Measurements from ENCODE around the gene CCNI2. TPM values are rescaled to one million over a fixed set of nuclear protein-coding genes. Genes with fewer than 3 reads are reported as not detected.

The CCNI2 gene
- total RNA-seq, 1 experiment from 2014 or later: not detected

DNA sequence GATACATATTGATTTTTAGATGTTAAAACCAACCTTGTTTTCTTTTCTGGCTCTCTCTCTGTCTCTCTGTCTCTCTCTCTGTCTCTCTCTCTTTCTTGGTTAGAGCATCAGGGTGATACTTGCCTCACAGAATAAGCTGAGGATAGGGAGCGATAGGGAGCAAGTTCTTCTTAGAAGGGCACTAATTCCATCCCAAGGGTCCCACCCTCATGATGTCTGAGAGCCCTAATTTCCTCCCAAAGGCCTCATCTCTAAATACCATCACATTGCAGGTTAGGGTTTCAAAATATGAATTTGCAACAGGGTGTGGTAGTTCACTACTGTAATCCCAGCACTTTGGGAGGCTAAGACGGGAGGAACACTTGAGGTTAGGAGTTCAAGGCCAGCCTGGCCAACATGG, 5.1 kb upstream of the CCNI2 start:
- Histone ChIP-seq H3K4me3 (ENCODE audit: low read depth, low read length, poor library complexity, severe bottlenecking) (no peak overlapping the region), H3K27ac (ENCODE audit: low read depth, low read length, poor library complexity, severe bottlenecking) (no peak overlapping the region), H3K9me3 (ENCODE audit: low read depth, low read length, poor library complexity, severe bottlenecking) (no peaks in the 10 kb centered on the region), H3K27me3 (replicated peaks; ENCODE audit: insufficient read depth, low read depth, low read length, poor library complexity) (peaks cover 8% of the 10 kb centered on the region), H3K4me1 (ENCODE audit: insufficient read depth, low read length, poor library complexity, severe bottlenecking) (no peaks in the 10 kb centered on the region), H3K36me3 (ENCODE audit: insufficient read depth, low read length, poor library complexity, severe bottlenecking) (no peaks in the 10 kb centered on the region)
- intact Hi-C loops (cut with micrococcal nuclease; ENCODE audit: unreplicated experiment): no loop called here
- ChIA-PET POLR2A (ENCODE audit: low non-redundant PET) (no interaction called here), CTCF (no interaction called here)
- no peak for TF ChIP-seq CTCF (conservative IDR thresholded peaks at IDR 0.05; ENCODE audit: low read depth, low read length)
- DNase-seq (ENCODE audit: low spot score): no peak
- no TSS peak for BruUV-seq (replicated peaks)

- H3K36me3 ChIP-seq (ENCODE audit: insufficient read depth, low read length, poor library complexity, severe bottlenecking): no peaks in the 10 kb centered on the region
- ChIA-PET CTCF (no interaction called here), POLR2A (ENCODE audit: low non-redundant PET) (no interaction called here)
- H3K4me1 ChIP-seq (ENCODE audit: insufficient read depth, low read length, poor library complexity, severe bottlenecking): no peaks in the 10 kb centered on the region
- no peaks in the 10 kb centered on the region for H3K9me3 ChIP-seq (ENCODE audit: low read depth, low read length, poor library complexity, severe bottlenecking)
- no peak for DNase-seq (ENCODE audit: low spot score)
- intact Hi-C loops (cut with micrococcal nuclease; ENCODE audit: unreplicated experiment): no loop called here
- no peak overlapping the region for H3K27ac ChIP-seq (ENCODE audit: low read depth, low read length, poor library complexity, severe bottlenecking)
- H3K27me3 ChIP-seq (replicated peaks; ENCODE audit: insufficient read depth, low read depth, low read length, poor library complexity): peaks cover 8% of the 10 kb centered on the region
- TF ChIP-seq CTCF (conservative IDR thresholded peaks at IDR 0.05; ENCODE audit: low read depth, low read length) (no peak), EZH2 (IDR thresholded peaks at IDR 0.05; ENCODE audit: borderline replicate concordance, low read depth, low read length, poor library complexity, severe bottlenecking) (no peak)
- BruUV-seq (replicated peaks): no TSS peak
- no peak overlapping the region for H3K4me3 ChIP-seq (ENCODE audit: low read depth, low read length, poor library complexity, severe bottlenecking)
These were observed 4.6 kb upstream of the CCNI2 start for GRCh38 chr5:132742626-132743025.

DNA sequence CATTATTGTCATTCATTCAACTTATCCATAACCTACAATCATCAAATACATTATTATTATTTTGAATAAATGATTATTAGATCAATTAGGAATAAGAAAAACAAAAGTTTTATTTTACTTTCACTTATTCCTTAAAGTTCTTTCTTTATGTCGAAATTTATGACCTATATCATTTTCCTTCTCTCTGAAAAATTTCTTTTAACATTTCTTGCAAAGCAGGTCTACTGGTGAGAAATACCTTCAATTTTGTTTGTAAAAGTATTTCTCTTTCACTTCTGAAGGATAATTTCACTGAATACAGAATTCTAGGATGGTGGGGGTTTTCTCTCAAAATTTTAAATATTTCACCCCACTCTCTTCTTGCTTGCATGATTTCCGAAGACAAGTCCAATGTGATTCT, 2.6 kb upstream of the CCNI2 start:
- ChIA-PET POLR2A (ENCODE audit: low non-redundant PET) (no interaction called here), CTCF (no interaction called here)
- H3K4me3 ChIP-seq (ENCODE audit: low read depth, low read length, poor library complexity, severe bottlenecking): no peak overlapping the region
- no peaks in the 10 kb centered on the region for H3K9me3 ChIP-seq (ENCODE audit: low read depth, low read length, poor library complexity, severe bottlenecking)
- H3K27ac ChIP-seq (ENCODE audit: low read depth, low read length, poor library complexity, severe bottlenecking): no peak overlapping the region
- no peaks in the 10 kb centered on the region for H3K4me1 ChIP-seq (ENCODE audit: insufficient read depth, low read length, poor library complexity, severe bottlenecking)
- peaks cover 8% of the 10 kb centered on the region for H3K27me3 ChIP-seq (replicated peaks; ENCODE audit: insufficient read depth, low read depth, low read length, poor library complexity)
- no peak for DNase-seq (ENCODE audit: low spot score)
- BruUV-seq (replicated peaks): no TSS peak
- intact Hi-C loops (cut with micrococcal nuclease; ENCODE audit: unreplicated experiment): no loop called here
- no peaks in the 10 kb centered on the region for H3K36me3 ChIP-seq (ENCODE audit: insufficient read depth, low read length, poor library complexity, severe bottlenecking)
- TF ChIP-seq EZH2 (IDR thresholded peaks at IDR 0.05; ENCODE audit: borderline replicate concordance, low read depth, low read length, poor library complexity, severe bottlenecking): no peak
- TF ChIP-seq CTCF (conservative IDR thresholded peaks at IDR 0.05; ENCODE audit: low read depth, low read length): no peak
